GM04504 (cell line): Measurements from ENCODE around the gene PLXND1.

Experiments
- DNase-seq: peaks from one replicate; pipeline ENCODE4 v3.0.0-alpha.2; 2012; ENCODE audit warnings: low read depth

PLXND1 gene

GRCh38 chr3:129561619-129562248 is 44.7 kb downstream of the PLXND1 start:
- DNase-seq, result no peak

GRCh38 chr3:129560911-129561594 is 45.4 kb downstream of the PLXND1 start:
- DNase-seq, result peak; percentile 77

- DNase-seq, result peak; percentile 70
Observed at GRCh38 chr3:129560269-129560787, 46.1 kb downstream of the PLXND1 start.

- DNase-seq, result no peak
Observed at GRCh38 chr3:129559565-129560079, 46.9 kb downstream of the PLXND1 start.

- peak; percentile 71 for DNase-seq
Observed at GRCh38 chr3:129558772-129559564, 47.5 kb downstream of the PLXND1 start.

- no peak for DNase-seq
Observed at GRCh38 chr3:129558081-129558771, 48.2 kb downstream of the PLXND1 start.

GRCh38 chr3:129557548-129557894 is 49.0 kb downstream of the PLXND1 start:
- DNase-seq, result peak; percentile 74

GRCh38 chr3:129556890-129557547 is 49.5 kb downstream of the PLXND1 start:
- DNase-seq, result no peak

- DNase-seq, result no peak
Observed at GRCh38 chr3:129556358-129556695, 50.1 kb downstream of the PLXND1 start.

GRCh38 chr3:129555616-129556357 is 50.7 kb downstream of the PLXND1 start:
- no peak for DNase-seq

- DNase-seq, result no peak
Observed at GRCh38 chr3:129555153-129555550, 51.3 kb downstream of the PLXND1 start.

- DNase-seq, result no peak
Observed at GRCh38 chr3:129554356-129555152, 51.9 kb downstream of the PLXND1 start.

GRCh38 chr3:129553719-129554118 is 52.8 kb downstream of the PLXND1 start:
- no peak for DNase-seq

GRCh38 chr3:129553171-129553570 is 53.3 kb downstream of the PLXND1 start:
- DNase-seq, result no peak

- DNase-seq, result no peak
Observed at GRCh38 chr3:129552287-129553050, 54.0 kb downstream of the PLXND1 start.

- no peak for DNase-seq
Observed at GRCh38 chr3:129549805-129550204, 56.7 kb downstream of the PLXND1 start.

- no peak for DNase-seq
Observed at GRCh38 chr3:129549006-129549800, 57.3 kb downstream of the PLXND1 start.
